Measurements from ENCODE around the gene MAPRE2.

The MAPRE2 gene

DNA sequence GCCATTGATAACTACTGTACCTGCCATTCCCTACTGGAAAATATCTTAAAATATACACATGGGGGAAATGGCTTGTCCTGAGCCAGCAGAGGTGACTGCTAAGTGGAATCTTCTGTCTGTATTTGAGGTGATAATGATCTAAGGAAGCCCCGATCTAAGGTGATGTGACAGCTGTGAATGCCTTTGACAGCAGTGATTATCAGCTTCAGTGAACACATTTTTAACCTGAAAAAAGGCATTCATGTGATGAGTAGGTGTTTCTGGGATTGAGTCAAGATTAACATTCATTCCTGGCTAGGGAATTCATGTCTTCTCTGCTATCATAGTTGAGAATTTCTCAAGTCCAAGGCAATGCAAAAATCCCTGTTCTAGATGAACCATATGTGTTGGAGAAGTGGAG, 9.1 kb upstream of the MAPRE2 start:
- Histone ChIP-seq H3K4me1 (ENCODE audit: control insufficient read depth, low read length) (peaks cover 35% of the 10 kb centered on the region), H3K9me3 (ENCODE audit: control insufficient read depth, insufficient read depth, low read length) (peaks cover 6% of the 10 kb centered on the region; the same call in 1 of the 2 replicates), H3K4me2 (ENCODE audit: low read length) (no peak overlapping the region), H3F3A (ENCODE audit: control insufficient read depth, insufficient read depth) (no peaks in the 10 kb centered on the region), H3K27ac (ENCODE audit: low read depth, low read length) (no peak overlapping the region), H3K9me2 (replicated peaks; ENCODE audit: control insufficient read depth, low read length) (no peaks in the 10 kb centered on the region), H3K36me3 (ENCODE audit: control insufficient read depth, low read length) (peaks cover 3% of the 10 kb centered on the region; the same call in 1 of the 2 replicates), H4K20me1 (ENCODE audit: control insufficient read depth, insufficient read depth, low read depth, low read length) (no peaks in the 10 kb centered on the region), H3K79me2 (ENCODE audit: control insufficient read depth, low read length) (no peaks in the 10 kb centered on the region), H3K27me3 (ENCODE audit: control insufficient read depth, low read length) (no peaks in the 10 kb centered on the region), H3K4me3 (ENCODE audit: low read length) (no peak overlapping the region)
- TF ChIP-seq EZH2phosphoT487 (IDR thresholded peaks at IDR 0.05; ENCODE audit: borderline replicate concordance, low read length): no peak
- TF ChIP-seq CTCF (IDR thresholded peaks at IDR 0.05; ENCODE audit: low read depth, low read length, poor library complexity, severe bottlenecking): no peak

DNA sequence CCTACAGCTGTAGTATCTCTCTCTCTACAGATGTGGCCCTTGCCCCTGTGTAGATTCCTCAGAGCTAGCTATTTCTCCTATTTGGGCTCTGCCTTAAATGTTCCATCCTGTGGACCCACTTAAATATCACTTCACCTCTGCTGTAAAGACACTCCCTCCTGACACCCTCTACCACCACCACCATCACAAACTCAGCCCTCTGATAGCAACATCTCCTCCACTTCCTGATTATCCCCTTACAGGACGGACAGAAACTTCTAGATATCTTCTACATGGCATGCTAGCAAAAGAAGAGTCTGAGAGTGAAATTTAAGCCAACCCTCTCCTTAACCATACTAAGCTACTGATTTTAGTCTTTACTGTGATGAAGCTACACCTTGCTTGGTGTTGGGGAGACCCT, 3.2 kb upstream of the MAPRE2 start:
- H3K27ac ChIP-seq (ENCODE audit: low read depth, low read length): peak overlapping the region; percentile 80
- H3K36me3 ChIP-seq (ENCODE audit: control insufficient read depth, low read length): peaks cover 11% of the 10 kb centered on the region
- H4K20me1 ChIP-seq (ENCODE audit: control insufficient read depth, insufficient read depth, low read depth, low read length): peaks cover 5% of the 10 kb centered on the region; the same call in 1 of the 2 replicates
- no peaks in the 10 kb centered on the region for H3K27me3 ChIP-seq (ENCODE audit: control insufficient read depth, low read length)
- peaks cover 18% of the 10 kb centered on the region for H3K79me2 ChIP-seq (ENCODE audit: control insufficient read depth, low read length)
- peaks cover 44% of the 10 kb centered on the region for H3K4me1 ChIP-seq (ENCODE audit: control insufficient read depth, low read length)
- no peaks in the 10 kb centered on the region for H3K9me2 ChIP-seq (replicated peaks; ENCODE audit: control insufficient read depth, low read length)
- H3K4me2 ChIP-seq (ENCODE audit: low read length): no peak overlapping the region
- no peak overlapping the region; the same call in 1 of the 2 replicates for H3K4me3 ChIP-seq (ENCODE audit: low read length)
- peaks cover 10% of the 10 kb centered on the region; the same call in 1 of the 2 replicates for H3K9me3 ChIP-seq (ENCODE audit: control insufficient read depth, insufficient read depth, low read length)
- TF ChIP-seq CTCF (IDR thresholded peaks at IDR 0.05; ENCODE audit: low read depth, low read length, poor library complexity, severe bottlenecking) (no peak), EZH2phosphoT487 (IDR thresholded peaks at IDR 0.05; ENCODE audit: borderline replicate concordance, low read length) (no peak)
- peaks cover 13% of the 10 kb centered on the region; the same call in 1 of the 2 replicates for H3F3A ChIP-seq (ENCODE audit: control insufficient read depth, insufficient read depth)

- Histone ChIP-seq H3K9me2 (replicated peaks; ENCODE audit: control insufficient read depth, low read length) (no peaks in the 10 kb centered on the region), H3K79me2 (ENCODE audit: control insufficient read depth, low read length) (peaks cover 28% of the 10 kb centered on the region), H3K4me2 (ENCODE audit: low read length) (peak overlapping the region; percentile 62), H3K9me3 (ENCODE audit: control insufficient read depth, insufficient read depth, low read length) (peaks cover 10% of the 10 kb centered on the region; the same call in 1 of the 2 replicates), H3K27ac (ENCODE audit: low read depth, low read length) (peak overlapping the region; percentile 80), H3F3A (ENCODE audit: control insufficient read depth, insufficient read depth) (peaks cover 13% of the 10 kb centered on the region; the same call in 1 of the 2 replicates), H3K4me3 (ENCODE audit: low read length) (peak overlapping the region; percentile 53), H3K36me3 (ENCODE audit: control insufficient read depth, low read length) (peaks cover 11% of the 10 kb centered on the region), H3K4me1 (ENCODE audit: control insufficient read depth, low read length) (peaks cover 53% of the 10 kb centered on the region), H3K27me3 (ENCODE audit: control insufficient read depth, low read length) (no peaks in the 10 kb centered on the region), H4K20me1 (ENCODE audit: control insufficient read depth, insufficient read depth, low read depth, low read length) (peaks cover 5% of the 10 kb centered on the region; the same call in 1 of the 2 replicates)
- TF ChIP-seq CTCF (IDR thresholded peaks at IDR 0.05; ENCODE audit: low read depth, low read length, poor library complexity, severe bottlenecking) (no peak), EZH2phosphoT487 (IDR thresholded peaks at IDR 0.05; ENCODE audit: borderline replicate concordance, low read length) (no peak)
These were observed 2.2 kb upstream of the MAPRE2 start for GRCh38 chr18:35038881-35039491.
